ENCODE measurements around the gene MDP1.

The MDP1 gene

DNA sequence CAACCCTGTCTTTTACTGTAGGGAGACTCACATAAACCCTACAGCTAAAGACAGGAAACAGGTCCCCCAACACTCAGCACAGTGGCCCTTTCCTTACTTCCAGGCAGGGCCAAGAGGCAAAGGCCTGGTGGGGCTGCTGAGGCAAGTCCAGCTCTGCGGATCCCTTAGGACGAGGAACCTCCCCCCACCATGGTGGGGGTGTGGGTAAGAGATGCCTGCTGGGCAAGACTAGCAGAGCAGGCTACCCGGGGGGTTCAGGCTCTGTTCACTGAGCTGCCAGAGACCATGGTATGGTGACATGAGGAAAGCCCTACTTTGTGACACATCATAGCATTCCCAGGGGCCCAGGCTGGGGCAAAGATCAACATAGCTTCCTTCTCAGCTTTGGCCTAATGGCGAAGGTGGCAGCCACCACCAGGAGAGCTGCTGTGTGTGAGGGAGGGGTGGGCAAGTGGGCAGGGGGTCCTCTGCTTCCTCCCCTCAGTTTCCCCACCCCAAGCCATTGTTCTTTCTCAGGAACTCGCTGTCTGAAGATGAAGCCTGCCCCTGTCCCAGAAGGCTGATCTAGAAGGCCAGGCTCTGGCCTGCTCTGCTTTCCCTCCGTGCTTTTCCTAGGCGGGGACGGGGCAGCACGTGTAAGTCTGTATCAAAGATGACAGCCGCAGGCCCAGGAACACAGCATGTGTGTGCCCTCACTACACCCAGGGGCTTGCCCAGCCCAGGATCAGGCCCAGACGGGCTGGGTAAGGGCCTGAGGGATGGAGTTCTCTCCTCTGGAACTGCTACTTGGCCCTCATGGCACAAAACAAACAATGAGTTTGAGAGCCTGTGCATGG lies 36.6 kb upstream of the MDP1 start:
- no peak for DNase-seq (ENCODE audit: extremely low spot score)
- TF ChIP-seq HDGF (IDR thresholded peaks at IDR 0.05; ENCODE audit: borderline replicate concordance) = no peak
- TF ChIP-seq LEF1 (IDR thresholded peaks at IDR 0.05; ENCODE audit: borderline replicate concordance) = no peak
- no peak for TF ChIP-seq ARNT (IDR thresholded peaks at IDR 0.05)
- TF ChIP-seq ZNF384 (IDR thresholded peaks at IDR 0.05) = no peak
- TF ChIP-seq TARDBP (IDR thresholded peaks at IDR 0.05) = no peak
- TF ChIP-seq FOXA1 (IDR thresholded peaks at IDR 0.05) = no peak
- TF ChIP-seq SUZ12 (IDR thresholded peaks at IDR 0.05) = no peak
- TF ChIP-seq L3MBTL2 (conservative IDR thresholded peaks at IDR 0.05) = no peak
- no peak for TF ChIP-seq PKNOX1 (IDR thresholded peaks at IDR 0.05)
- TF ChIP-seq ELF4 (IDR thresholded peaks at IDR 0.05) = no peak
- TF ChIP-seq BHLHE40 (IDR thresholded peaks at IDR 0.05; ENCODE audit: borderline replicate concordance) = no peak
- TF ChIP-seq SP1 (IDR thresholded peaks at IDR 0.05) = no peak
- TF ChIP-seq FOXM1 (IDR thresholded peaks at IDR 0.05; ENCODE audit: borderline replicate concordance) = no peak
- TF ChIP-seq FOXK2 (IDR thresholded peaks at IDR 0.05) = no peak
- TF ChIP-seq CTBP1 (IDR thresholded peaks at IDR 0.05; ENCODE audit: borderline replicate concordance) = no peak
- TF ChIP-seq NFRKB (IDR thresholded peaks at IDR 0.05) = no peak
- ChIA-PET POLR2A (interaction anchor here (1.2 to 2.5 kb wide), 4 partner anchors 8 to 46 kb away, joined by 3 to 23 read pairs (median 6); partner anchors contain the start of genes RABGGTA and TINF2), CTCF (interaction anchor here (1.2 to 1.6 kb wide), 2 partner anchors 44 to 56 kb away, joined by 3 read pairs; no protein-coding TSS in a partner anchor)

- ChIA-PET POLR2A (interaction anchor here (1.2 to 2.5 kb wide), 4 partner anchors 9 to 47 kb away, joined by 3 to 23 read pairs (median 6); partner anchors contain the start of genes RABGGTA and TINF2), CTCF (interaction anchor here (0.9 to 1.6 kb wide), 3 partner anchors 10 to 57 kb away, joined by 3 read pairs; no protein-coding TSS in a partner anchor)
- no peak for DNase-seq (ENCODE audit: extremely low spot score)
- TF ChIP-seq CTBP1 (IDR thresholded peaks at IDR 0.05; ENCODE audit: borderline replicate concordance) = no peak
- no peak for TF ChIP-seq ELF4 (IDR thresholded peaks at IDR 0.05)
- TF ChIP-seq SUZ12 (IDR thresholded peaks at IDR 0.05) = no peak
Measured at GRCh38 chr14:24251880-24252288, 36.0 kb upstream of the MDP1 start.

DNA sequence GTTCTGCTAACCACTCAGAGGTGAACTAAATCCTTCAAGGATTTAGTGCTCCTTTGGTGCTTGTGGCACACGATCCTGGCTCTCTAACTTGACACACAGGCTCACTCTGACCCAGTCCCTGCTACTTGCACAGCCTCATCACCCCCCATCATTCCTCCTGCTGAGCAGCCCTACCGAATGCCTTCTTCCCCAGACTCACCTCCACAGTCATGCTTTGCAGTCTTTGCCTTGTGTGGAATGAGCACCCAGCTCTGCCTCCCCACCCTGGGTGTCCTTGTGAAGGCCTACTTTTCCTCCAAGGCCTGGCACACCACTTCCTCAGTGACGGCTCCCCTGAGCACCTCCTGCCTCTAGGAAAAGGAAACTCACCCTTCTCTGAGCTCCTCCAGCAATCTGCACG lies 34.5 kb upstream of the MDP1 start:
- TF ChIP-seq BHLHE40 (IDR thresholded peaks at IDR 0.05; ENCODE audit: borderline replicate concordance) = no peak
- TF ChIP-seq FOXM1 (IDR thresholded peaks at IDR 0.05; ENCODE audit: borderline replicate concordance) = no peak
- TF ChIP-seq HDGF (IDR thresholded peaks at IDR 0.05; ENCODE audit: borderline replicate concordance) = no peak
- no peak for TF ChIP-seq CTBP1 (IDR thresholded peaks at IDR 0.05; ENCODE audit: borderline replicate concordance)
- no peak for TF ChIP-seq SUZ12 (IDR thresholded peaks at IDR 0.05)
- no peak for TF ChIP-seq NFRKB (IDR thresholded peaks at IDR 0.05)
- no peak for TF ChIP-seq ZNF384 (IDR thresholded peaks at IDR 0.05)
- no peak for TF ChIP-seq L3MBTL2 (conservative IDR thresholded peaks at IDR 0.05)
- no peak for TF ChIP-seq SP1 (IDR thresholded peaks at IDR 0.05)
- TF ChIP-seq PKNOX1 (IDR thresholded peaks at IDR 0.05) = no peak
- TF ChIP-seq FOXA1 (IDR thresholded peaks at IDR 0.05) = no peak
- no peak for TF ChIP-seq TARDBP (IDR thresholded peaks at IDR 0.05)
- TF ChIP-seq ARNT (IDR thresholded peaks at IDR 0.05) = no peak
- TF ChIP-seq LEF1 (IDR thresholded peaks at IDR 0.05; ENCODE audit: borderline replicate concordance) = no peak
- no peak for TF ChIP-seq FOXK2 (IDR thresholded peaks at IDR 0.05)
- no peak for TF ChIP-seq ELF4 (IDR thresholded peaks at IDR 0.05)
- no peak for DNase-seq (ENCODE audit: extremely low spot score)
- ChIA-PET POLR2A (interaction anchor here (0.8 to 2.5 kb wide), 2 partner anchors 21 to 47 kb away, joined by 5 to 23 read pairs; partner anchors contain the start of gene RABGGTA), CTCF (interaction anchor here (0.6 kb wide), 1 partner anchor 83 kb away, joined by 3 read pairs; no protein-coding TSS in a partner anchor)

DNA sequence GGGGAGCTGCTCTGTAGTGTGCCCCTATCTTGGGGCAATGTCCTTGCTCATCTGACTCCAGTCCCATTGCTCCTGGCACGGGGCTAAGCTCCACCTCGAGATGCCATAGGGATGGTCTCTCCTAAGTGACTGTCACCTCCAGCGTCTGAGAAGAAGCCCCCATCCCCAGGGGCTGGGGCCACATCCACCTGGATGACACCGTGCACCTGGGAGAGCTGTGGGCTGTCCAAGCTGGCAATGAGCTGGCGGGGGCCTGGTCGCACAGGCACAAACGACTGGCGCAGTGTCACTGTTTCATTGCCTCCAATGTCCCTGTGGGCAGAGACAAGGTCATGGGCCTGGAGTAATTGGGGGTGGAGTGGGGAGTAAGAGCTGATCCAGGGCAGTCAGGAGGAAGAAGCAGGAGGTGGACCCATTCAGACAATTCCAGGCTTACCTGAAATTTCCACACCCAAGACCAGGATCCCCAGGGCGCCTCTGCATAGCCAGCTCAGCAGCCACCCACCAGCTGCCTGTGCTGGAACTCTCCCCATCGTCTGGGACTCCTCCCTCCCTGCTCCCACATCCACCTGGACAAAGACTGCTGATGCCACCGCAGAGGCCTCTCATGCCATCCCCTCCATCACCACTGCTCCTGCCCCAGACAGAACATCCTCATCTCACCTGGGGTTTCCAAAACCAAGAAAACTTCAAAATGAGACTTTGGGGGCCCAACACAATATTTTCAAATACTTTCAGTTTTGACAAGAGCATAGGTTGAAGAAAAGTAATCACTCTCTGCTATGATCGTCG lies 33.6 kb upstream of the MDP1 start:
- DNase-seq (ENCODE audit: extremely low spot score) = no peak
- ChIA-PET POLR2A (interaction anchor here (1.3 to 2.1 kb wide), 2 partner anchors 22 to 49 kb away, joined by 3 to 13 read pairs; partner anchors contain the start of gene RABGGTA), CTCF (interaction anchor here (0.6 kb wide), 1 partner anchor 73 kb away, joined by 3 read pairs; no protein-coding TSS in a partner anchor)
- no peak for TF ChIP-seq SUZ12 (IDR thresholded peaks at IDR 0.05)
- TF ChIP-seq L3MBTL2 (conservative IDR thresholded peaks at IDR 0.05) = no peak
- no peak for TF ChIP-seq FOXA1 (IDR thresholded peaks at IDR 0.05)
- no peak for TF ChIP-seq HDGF (IDR thresholded peaks at IDR 0.05; ENCODE audit: borderline replicate concordance)
- no peak for TF ChIP-seq FOXK2 (IDR thresholded peaks at IDR 0.05)
- no peak for TF ChIP-seq NFRKB (IDR thresholded peaks at IDR 0.05)
- TF ChIP-seq SP1 (IDR thresholded peaks at IDR 0.05) = no peak
- TF ChIP-seq LEF1 (IDR thresholded peaks at IDR 0.05; ENCODE audit: borderline replicate concordance) = no peak
- TF ChIP-seq FOXM1 (IDR thresholded peaks at IDR 0.05; ENCODE audit: borderline replicate concordance) = no peak
- TF ChIP-seq ARNT (IDR thresholded peaks at IDR 0.05) = no peak
- TF ChIP-seq CTBP1 (IDR thresholded peaks at IDR 0.05; ENCODE audit: borderline replicate concordance) = no peak
- TF ChIP-seq TARDBP (IDR thresholded peaks at IDR 0.05) = no peak
- TF ChIP-seq BHLHE40 (IDR thresholded peaks at IDR 0.05; ENCODE audit: borderline replicate concordance) = no peak

- DNase-seq (ENCODE audit: extremely low spot score) = no peak
- CTCF ChIA-PET = interaction anchor here (0.6 to 1.7 kb wide), 6 partner anchors 9 to 130 kb away, joined by 3 to 6 read pairs (median 4); no protein-coding TSS in a partner anchor
- POLR2A ChIA-PET = interaction anchor here (0.8 to 2.3 kb wide), 2 partner anchors 20 to 24 kb away, joined by 3 to 8 read pairs; partner anchors contain the start of gene RABGGTA
- TF ChIP-seq PKNOX1 (IDR thresholded peaks at IDR 0.05) = no peak
- TF ChIP-seq NFRKB (IDR thresholded peaks at IDR 0.05) = no peak
- TF ChIP-seq FOXK2 (IDR thresholded peaks at IDR 0.05) = no peak
- TF ChIP-seq TARDBP (IDR thresholded peaks at IDR 0.05) = no peak
- no peak for TF ChIP-seq SP1 (IDR thresholded peaks at IDR 0.05)
- no peak for TF ChIP-seq ELF4 (IDR thresholded peaks at IDR 0.05)
- no peak for TF ChIP-seq ARNT (IDR thresholded peaks at IDR 0.05)
- TF ChIP-seq CTBP1 (IDR thresholded peaks at IDR 0.05; ENCODE audit: borderline replicate concordance) = no peak
- no peak for TF ChIP-seq L3MBTL2 (conservative IDR thresholded peaks at IDR 0.05)
Measured at GRCh38 chr14:24247422-24247821, 31.6 kb upstream of the MDP1 start.

Measured in HEK293T (cell line).